Stomach (tissue), 4 donors: Measurements from ENCODE around the gene ZFP92.

Experiments used
- POLR2A ChIP-seq, 4 donors: fragments of 450-650 bp; IDR thresholded peaks; one replicate each; pipeline ENCODE4 v1.6.1; 2016; ENCODE audit warnings: antibody characterized with exemption in 4 of 4, control low read depth in 2 of 4, mild to moderate bottlenecking in 1 of 4, moderate library complexity in 1 of 4
- TF ChIP-seq, protein P1 (sequence below), 7 experiments: fragments of 450-650 bp in 4 of 7; fragments of 200-600 bp in 3 of 7; sonication (generic) in 3 of 7; IDR thresholded peaks; one replicate each; pipeline ENCODE4 v1.5.1; 2016 to 2019; ENCODE audit warnings: antibody characterized with exemption in 7 of 7, control low read depth in 2 of 7, mild to moderate bottlenecking in 1 of 7

DNA sequence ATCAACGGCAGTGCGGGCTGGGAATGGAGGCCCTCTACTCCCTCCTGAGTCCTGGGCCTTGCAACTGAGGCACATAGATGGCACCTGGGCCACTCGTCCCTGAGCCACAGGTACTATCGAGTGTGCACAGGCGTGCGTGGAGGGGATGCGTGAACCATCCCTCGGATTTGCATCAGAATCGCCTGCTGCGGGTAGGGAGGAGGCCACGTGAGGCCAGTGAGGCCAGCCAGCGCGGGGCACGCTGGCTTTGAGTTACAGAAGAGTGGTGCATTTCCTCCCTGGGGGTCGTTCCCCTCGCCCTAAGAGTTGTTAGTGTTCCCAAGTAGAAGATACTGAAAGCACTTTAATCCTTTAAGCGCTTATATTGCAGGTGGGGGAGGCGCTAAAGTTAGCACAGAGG is 10.6 kb downstream of the ZFP92 start:
- TF ChIP-seq, protein P1, sequence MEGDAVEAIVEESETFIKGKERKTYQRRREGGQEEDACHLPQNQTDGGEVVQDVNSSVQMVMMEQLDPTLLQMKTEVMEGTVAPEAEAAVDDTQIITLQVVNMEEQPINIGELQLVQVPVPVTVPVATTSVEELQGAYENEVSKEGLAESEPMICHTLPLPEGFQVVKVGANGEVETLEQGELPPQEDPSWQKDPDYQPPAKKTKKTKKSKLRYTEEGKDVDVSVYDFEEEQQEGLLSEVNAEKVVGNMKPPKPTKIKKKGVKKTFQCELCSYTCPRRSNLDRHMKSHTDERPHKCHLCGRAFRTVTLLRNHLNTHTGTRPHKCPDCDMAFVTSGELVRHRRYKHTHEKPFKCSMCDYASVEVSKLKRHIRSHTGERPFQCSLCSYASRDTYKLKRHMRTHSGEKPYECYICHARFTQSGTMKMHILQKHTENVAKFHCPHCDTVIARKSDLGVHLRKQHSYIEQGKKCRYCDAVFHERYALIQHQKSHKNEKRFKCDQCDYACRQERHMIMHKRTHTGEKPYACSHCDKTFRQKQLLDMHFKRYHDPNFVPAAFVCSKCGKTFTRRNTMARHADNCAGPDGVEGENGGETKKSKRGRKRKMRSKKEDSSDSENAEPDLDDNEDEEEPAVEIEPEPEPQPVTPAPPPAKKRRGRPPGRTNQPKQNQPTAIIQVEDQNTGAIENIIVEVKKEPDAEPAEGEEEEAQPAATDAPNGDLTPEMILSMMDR (IDR thresholded peaks at IDR 0.05) = no peak
- no peak for TF ChIP-seq POLR2A (IDR thresholded peaks at IDR 0.05)
